HEK293 (cell line): Measurements from ENCODE around the gene ZBTB38.

Source experiments
- CTCF ChIA-PET: fragments of 350-600 bp; formaldehyde crosslinking; extraction: SDS; loops from one replicate; lab custom pipeline; 2021; ENCODE audit warnings: antibody characterized with exemption; lab: Yijun Ruan, JAX
- POLR2A ChIA-PET: fragments of 300-600 bp; formaldehyde crosslinking; extraction: SDS; loops from one replicate; lab custom pipeline; 2020; ENCODE audit warnings: antibody characterized with exemption, inconsistent platforms; lab: Yijun Ruan, JAX
- H3K27ac ChIP-seq: fragments of 200-500 bp; sonication (Bioruptor generic); 2 replicates; pipeline ENCODE4 v1.5.1; 2014; ENCODE audit warnings: low read depth, low read length, control low read depth, inconsistent platforms; ENCODE audit errors: extremely low read depth
- H3K36me3 ChIP-seq, 2 experiments: fragments of 200-500 bp in 1 of 2; sonication (Bioruptor generic) in 1 of 2; 1 replicate in 1 of 2; 2 replicates in 1 of 2; pipeline ENCODE4 v1.5.1; 2014 to 2017; ENCODE audit warnings: inconsistent platforms in 2 of 2, low read length in 2 of 2; ENCODE audit not compliant: control insufficient read depth in 2 of 2, insufficient read depth in 1 of 2
- H3K4me1 ChIP-seq: fragments of 200-500 bp; sonication (Bioruptor generic); 2 replicates; pipeline ENCODE4 v1.5.1; 2014; ENCODE audit warnings: mild to moderate bottlenecking, low read length, inconsistent platforms; ENCODE audit not compliant: control insufficient read depth, insufficient read depth
- H3K4me3 ChIP-seq: 2 replicates; pipeline ENCODE4 v1.5.1; 2011; ENCODE audit warnings: low read depth, mild to moderate bottlenecking, control low read depth, low read length, moderate library complexity
- H3K9me3 ChIP-seq: fragments of 200-500 bp; sonication (Bioruptor generic); 2 replicates; pipeline ENCODE4 v1.5.1; 2014; ENCODE audit warnings: low read depth, low read length, inconsistent platforms; ENCODE audit not compliant: control insufficient read depth, insufficient read depth
- EGR2 ChIP-seq: fragments of 450-650 bp; formaldehyde crosslinking; IDR thresholded peaks from 2 replicates; pipeline ENCODE4 v1.5.1; 2016; ENCODE audit warnings: low read depth, missing biosample characterization, missing genetic modification characterization
- FEZF1 ChIP-seq: fragments of 450-650 bp; formaldehyde crosslinking; IDR thresholded peaks from 2 replicates; pipeline ENCODE4 v1.5.1; 2016; ENCODE audit warnings: missing biosample characterization, missing genetic modification characterization
- GLIS1 ChIP-seq: fragments of 450-650 bp; formaldehyde crosslinking; IDR thresholded peaks from 2 replicates; pipeline ENCODE4 v1.5.1; 2016; ENCODE audit warnings: missing biosample characterization, missing genetic modification characterization
- SCRT2 ChIP-seq: fragments of 450-650 bp; formaldehyde crosslinking; IDR thresholded peaks from 2 replicates; pipeline ENCODE4 v1.5.1; 2016; ENCODE audit warnings: missing biosample characterization, missing genetic modification characterization
- SP2 ChIP-seq: fragments of 450-650 bp; formaldehyde crosslinking; IDR thresholded peaks from 2 replicates; pipeline ENCODE4 v1.5.1; 2016; ENCODE audit warnings: missing biosample characterization, missing genetic modification characterization
- YY1 ChIP-seq: fragments of 450-650 bp; formaldehyde crosslinking; IDR thresholded peaks from 2 replicates; pipeline ENCODE4 v1.5.1; 2018; ENCODE audit warnings: missing biosample characterization, missing genetic modification characterization
- ZEB2 ChIP-seq: fragments of 450-650 bp; formaldehyde crosslinking; IDR thresholded peaks from 2 replicates; pipeline ENCODE4 v1.5.1; 2016; ENCODE audit warnings: missing biosample characterization, missing genetic modification characterization
- ZFP37 ChIP-seq: fragments of 450-650 bp; formaldehyde crosslinking; IDR thresholded peaks from 2 replicates; pipeline ENCODE4 v1.5.1; 2016; ENCODE audit warnings: missing biosample characterization, missing genetic modification characterization
- ZNF10 ChIP-seq: fragments of 450-650 bp; formaldehyde crosslinking; IDR thresholded peaks from 2 replicates; pipeline ENCODE4 v1.5.1; 2017; ENCODE audit warnings: missing biosample characterization, missing genetic modification characterization
- ZNF146 ChIP-seq: fragments of 450-650 bp; formaldehyde crosslinking; IDR thresholded peaks from 2 replicates; pipeline ENCODE4 v1.5.1; 2016; ENCODE audit warnings: missing biosample characterization, missing genetic modification characterization
- ZNF223 ChIP-seq: fragments of 450-650 bp; formaldehyde crosslinking; IDR thresholded peaks from 2 replicates; pipeline ENCODE4 v1.5.1; 2016; ENCODE audit warnings: missing biosample characterization, missing genetic modification characterization
- ZNF292 ChIP-seq: fragments of 450-650 bp; formaldehyde crosslinking; IDR thresholded peaks from 2 replicates; pipeline ENCODE4 v1.5.1; 2016; ENCODE audit warnings: low read depth, missing biosample characterization, missing genetic modification characterization, borderline replicate concordance
- ZNF335 ChIP-seq: fragments of 450-650 bp; formaldehyde crosslinking; conservative IDR thresholded peaks from 2 replicates; pipeline ENCODE4 v1.5.1; 2016; ENCODE audit warnings: missing biosample characterization, missing genetic modification characterization
- ZNF350 ChIP-seq: fragments of 450-650 bp; formaldehyde crosslinking; IDR thresholded peaks from 2 replicates; pipeline ENCODE4 v1.5.0; 2017; ENCODE audit warnings: missing biosample characterization, mild to moderate bottlenecking, missing genetic modification characterization
- ZNF530 ChIP-seq: fragments of 450-650 bp; formaldehyde crosslinking; IDR thresholded peaks from 2 replicates; pipeline ENCODE4 v1.5.1; 2016; ENCODE audit warnings: low read depth, missing biosample characterization, missing genetic modification characterization
- ZNF558 ChIP-seq: fragments of 450-650 bp; formaldehyde crosslinking; IDR thresholded peaks from 2 replicates; pipeline ENCODE4 v1.5.1; 2016; ENCODE audit warnings: missing biosample characterization, missing genetic modification characterization
- ZNF623 ChIP-seq: fragments of 450-650 bp; formaldehyde crosslinking; IDR thresholded peaks from 2 replicates; pipeline ENCODE4 v1.5.1; 2016; ENCODE audit warnings: missing biosample characterization, missing genetic modification characterization
- ZSCAN4 ChIP-seq: fragments of 450-650 bp; formaldehyde crosslinking; IDR thresholded peaks from 2 replicates; pipeline ENCODE4 v1.5.1; 2017; ENCODE audit warnings: missing biosample characterization, missing genetic modification characterization
- TF ChIP-seq, protein P1 (sequence below): fragments of 450-650 bp; formaldehyde crosslinking; IDR thresholded peaks from 2 replicates; pipeline ENCODE4 v1.5.1; 2016; ENCODE audit warnings: missing biosample characterization, missing genetic modification characterization
- TF ChIP-seq, protein P2 (sequence below): fragments of 450-650 bp; formaldehyde crosslinking; IDR thresholded peaks from 2 replicates; pipeline ENCODE4 v1.5.1; 2017; ENCODE audit warnings: missing biosample characterization, missing genetic modification characterization
- TF ChIP-seq, protein P3 (sequence below): fragments of 450-650 bp; IDR thresholded peaks from 2 replicates; pipeline ENCODE4 v1.5.1; 2018; ENCODE audit warnings: missing biosample characterization, missing genetic modification characterization

Gene ZBTB38

DNA sequence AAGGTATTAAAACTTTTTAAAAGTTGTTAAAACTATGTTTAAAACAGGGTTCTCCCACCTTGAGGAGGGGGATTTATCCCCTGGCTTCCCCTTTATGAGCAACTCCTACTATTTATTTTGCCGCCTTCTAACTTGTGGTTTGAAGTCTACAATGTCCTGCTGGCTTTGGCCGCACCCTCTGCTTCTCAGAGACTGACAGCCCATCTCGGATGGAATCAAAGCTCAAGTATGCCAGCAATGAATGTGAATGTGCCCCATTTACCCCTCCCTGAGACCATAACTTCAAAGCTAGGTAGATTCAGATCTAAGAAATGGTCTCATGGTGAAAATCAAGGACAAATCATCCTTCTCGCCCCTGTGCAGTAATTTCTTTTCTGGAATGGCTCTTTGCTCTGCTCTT, 10.3 kb downstream of the ZBTB38 start:
- no peaks in the 10 kb centered on the region for H3K36me3 ChIP-seq
- TF ChIP-seq SCRT2 (tag by site-specific recombination) (no peak), ZNF558 (no peak), GLIS1 (no peak), ZNF623 (tag by site-specific recombination) (no peak), EGR2 (tag by site-specific recombination) (no peak), ZNF292 (tag by site-specific recombination) (no peak), YY1 (tag by site-specific recombination) (no peak), ZSCAN4 (tag by site-specific recombination) (no peak), ZNF335 (tag by site-specific recombination) (no peak), ZNF350 (tag by site-specific recombination) (no peak), ZFP37 (tag by site-specific recombination) (no peak)
- TF ChIP-seq, protein P1, sequence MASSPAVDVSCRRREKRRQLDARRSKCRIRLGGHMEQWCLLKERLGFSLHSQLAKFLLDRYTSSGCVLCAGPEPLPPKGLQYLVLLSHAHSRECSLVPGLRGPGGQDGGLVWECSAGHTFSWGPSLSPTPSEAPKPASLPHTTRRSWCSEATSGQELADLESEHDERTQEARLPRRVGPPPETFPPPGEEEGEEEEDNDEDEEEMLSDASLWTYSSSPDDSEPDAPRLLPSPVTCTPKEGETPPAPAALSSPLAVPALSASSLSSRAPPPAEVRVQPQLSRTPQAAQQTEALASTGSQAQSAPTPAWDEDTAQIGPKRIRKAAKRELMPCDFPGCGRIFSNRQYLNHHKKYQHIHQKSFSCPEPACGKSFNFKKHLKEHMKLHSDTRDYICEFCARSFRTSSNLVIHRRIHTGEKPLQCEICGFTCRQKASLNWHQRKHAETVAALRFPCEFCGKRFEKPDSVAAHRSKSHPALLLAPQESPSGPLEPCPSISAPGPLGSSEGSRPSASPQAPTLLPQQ (tag by site-specific recombination), result no peak
- TF ChIP-seq, protein P2, sequence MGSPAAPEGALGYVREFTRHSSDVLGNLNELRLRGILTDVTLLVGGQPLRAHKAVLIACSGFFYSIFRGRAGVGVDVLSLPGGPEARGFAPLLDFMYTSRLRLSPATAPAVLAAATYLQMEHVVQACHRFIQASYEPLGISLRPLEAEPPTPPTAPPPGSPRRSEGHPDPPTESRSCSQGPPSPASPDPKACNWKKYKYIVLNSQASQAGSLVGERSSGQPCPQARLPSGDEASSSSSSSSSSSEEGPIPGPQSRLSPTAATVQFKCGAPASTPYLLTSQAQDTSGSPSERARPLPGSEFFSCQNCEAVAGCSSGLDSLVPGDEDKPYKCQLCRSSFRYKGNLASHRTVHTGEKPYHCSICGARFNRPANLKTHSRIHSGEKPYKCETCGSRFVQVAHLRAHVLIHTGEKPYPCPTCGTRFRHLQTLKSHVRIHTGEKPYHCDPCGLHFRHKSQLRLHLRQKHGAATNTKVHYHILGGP, result no peak
- TF ChIP-seq, protein P3, sequence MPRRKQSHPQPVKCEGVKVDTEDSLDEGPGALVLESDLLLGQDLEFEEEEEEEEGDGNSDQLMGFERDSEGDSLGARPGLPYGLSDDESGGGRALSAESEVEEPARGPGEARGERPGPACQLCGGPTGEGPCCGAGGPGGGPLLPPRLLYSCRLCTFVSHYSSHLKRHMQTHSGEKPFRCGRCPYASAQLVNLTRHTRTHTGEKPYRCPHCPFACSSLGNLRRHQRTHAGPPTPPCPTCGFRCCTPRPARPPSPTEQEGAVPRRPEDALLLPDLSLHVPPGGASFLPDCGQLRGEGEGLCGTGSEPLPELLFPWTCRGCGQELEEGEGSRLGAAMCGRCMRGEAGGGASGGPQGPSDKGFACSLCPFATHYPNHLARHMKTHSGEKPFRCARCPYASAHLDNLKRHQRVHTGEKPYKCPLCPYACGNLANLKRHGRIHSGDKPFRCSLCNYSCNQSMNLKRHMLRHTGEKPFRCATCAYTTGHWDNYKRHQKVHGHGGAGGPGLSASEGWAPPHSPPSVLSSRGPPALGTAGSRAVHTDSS (tag by site-specific recombination), result no peak
- POLR2A ChIA-PET, result no interaction called here
- H3K4me1 ChIP-seq, result no peaks in the 10 kb centered on the region; the same call in 1 of the 2 replicates
- no peak overlapping the region for H3K27ac ChIP-seq
- H3K9me3 ChIP-seq, result no peaks in the 10 kb centered on the region
- CTCF ChIA-PET, result interaction anchor here (0.7 kb wide), 1 partner anchor 22 kb away, joined by 3 read pairs; no protein-coding TSS in a partner anchor
- H3K4me3 ChIP-seq, result no peak overlapping the region

GRCh38 chr3:141379250-141379966, 11.1 kb downstream of the ZBTB38 start:
- H3K4me1 ChIP-seq, result no peaks in the 10 kb centered on the region; the same call in 1 of the 2 replicates
- H3K9me3 ChIP-seq, result no peaks in the 10 kb centered on the region
- no peak overlapping the region for H3K27ac ChIP-seq
- no peaks in the 10 kb centered on the region for H3K36me3 ChIP-seq
- TF ChIP-seq ZNF223 (tag by site-specific recombination) (no peak), ZEB2 (tag by site-specific recombination) (no peak), SP2 (tag by site-specific recombination) (no peak), ZNF530 (tag by site-specific recombination) (no peak), ZNF146 (no peak), FEZF1 (tag by site-specific recombination) (no peak), ZNF10 (no peak)
- TF ChIP-seq, all 188 proteins: peak for 0
- no peak overlapping the region for H3K4me3 ChIP-seq
- ChIA-PET POLR2A (no interaction called here), CTCF (interaction anchor here (0.6 to 0.7 kb wide), 2 partner anchors 21 to 89 kb away, joined by 3 read pairs; no protein-coding TSS in a partner anchor)
